ENCODE results near the gene KRTAP22-1.

GRCh38 chr21:30634906-30635305 lies 34.0 kb downstream of the KRTAP22-1 start, which contains the start of gene KRTAP20-2:
- TF ChIP-seq CTCF (IDR thresholded peaks at IDR 0.05) (no peak), POLR2AphosphoS5 (IDR thresholded peaks at IDR 0.05) (no peak), POLR2A (IDR thresholded peaks at IDR 0.05) (no peak), EP300 (IDR thresholded peaks at IDR 0.05; ENCODE audit: low read depth) (no peak)

All from transverse colon (tissue), 4 donors.